ENCODE measurements around the gene RFX5. TPM values are rescaled to one million over a fixed set of nuclear protein-coding genes. Genes with fewer than 3 reads are reported as not detected.

Gene RFX5
- total RNA-seq, 4 donors from 2014 or later: 20.2 to 27.5 (median 22.8) TPM

- TF ChIP-seq CTCF (IDR thresholded peaks at IDR 0.05; ENCODE audit: low read depth): no peak
Measured at GRCh38 chr1:151325231-151325630, 21.8 kb downstream of the RFX5 start.

- TF ChIP-seq CTCF (IDR thresholded peaks at IDR 0.05; ENCODE audit: low read depth): no peak
Measured at GRCh38 chr1:151324390-151324930, 22.6 kb downstream of the RFX5 start.

DNA sequence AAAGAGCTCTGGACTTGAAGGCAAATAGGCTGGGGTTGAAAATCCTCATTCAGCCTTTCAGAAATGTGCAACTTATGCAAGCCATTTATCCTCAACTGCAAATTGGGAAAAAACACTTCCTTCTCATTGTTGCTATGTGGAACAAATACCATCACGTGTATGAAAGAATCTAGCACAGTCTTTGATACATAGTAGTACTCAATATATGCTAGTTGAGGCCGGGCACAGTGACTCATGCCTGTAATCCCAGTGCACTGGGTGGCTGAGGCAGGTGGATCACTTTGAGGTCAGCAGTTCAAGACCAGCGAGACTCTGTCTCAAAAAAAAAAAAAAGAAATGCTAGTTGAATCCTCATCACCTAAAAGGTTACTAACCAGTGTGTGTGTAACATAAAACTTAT is 28.1 kb downstream of the RFX5 start:
- no peak for TF ChIP-seq CTCF (IDR thresholded peaks at IDR 0.05; ENCODE audit: low read depth)

DNA sequence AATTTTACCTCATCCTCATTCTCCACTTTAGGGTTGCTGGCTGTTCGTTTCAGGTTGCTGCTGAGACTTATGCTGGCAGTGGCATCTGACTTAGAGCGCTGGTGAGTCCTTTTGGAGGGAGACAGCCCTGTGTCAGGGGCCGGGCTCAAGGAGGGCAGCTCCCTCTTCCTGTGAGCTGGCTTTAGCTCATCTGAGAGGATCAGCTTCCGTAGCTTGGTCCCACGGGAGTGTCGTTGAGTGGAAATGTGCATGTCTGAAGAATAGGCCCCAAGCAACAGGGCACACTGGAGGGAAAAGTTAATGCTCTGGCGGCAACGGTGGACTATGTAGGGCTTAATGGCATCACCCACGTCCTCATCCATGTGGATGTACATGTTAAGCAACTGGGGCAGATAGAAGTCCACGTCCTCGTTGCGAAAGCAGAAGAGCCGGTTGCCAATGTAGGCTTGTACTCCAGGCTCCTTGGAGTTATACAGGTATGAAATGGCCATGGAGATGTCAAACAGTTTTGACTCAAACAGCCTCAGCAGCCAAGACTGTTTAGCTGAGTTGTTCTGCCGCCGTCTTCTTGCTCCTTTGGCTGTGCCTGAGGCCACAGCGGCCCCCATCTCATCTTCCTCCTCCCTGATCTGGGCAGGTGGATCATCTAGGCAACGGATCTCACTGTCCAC is 31.4 kb downstream of the RFX5 start:
- no peak for TF ChIP-seq CTCF (IDR thresholded peaks at IDR 0.05; ENCODE audit: low read depth)

DNA sequence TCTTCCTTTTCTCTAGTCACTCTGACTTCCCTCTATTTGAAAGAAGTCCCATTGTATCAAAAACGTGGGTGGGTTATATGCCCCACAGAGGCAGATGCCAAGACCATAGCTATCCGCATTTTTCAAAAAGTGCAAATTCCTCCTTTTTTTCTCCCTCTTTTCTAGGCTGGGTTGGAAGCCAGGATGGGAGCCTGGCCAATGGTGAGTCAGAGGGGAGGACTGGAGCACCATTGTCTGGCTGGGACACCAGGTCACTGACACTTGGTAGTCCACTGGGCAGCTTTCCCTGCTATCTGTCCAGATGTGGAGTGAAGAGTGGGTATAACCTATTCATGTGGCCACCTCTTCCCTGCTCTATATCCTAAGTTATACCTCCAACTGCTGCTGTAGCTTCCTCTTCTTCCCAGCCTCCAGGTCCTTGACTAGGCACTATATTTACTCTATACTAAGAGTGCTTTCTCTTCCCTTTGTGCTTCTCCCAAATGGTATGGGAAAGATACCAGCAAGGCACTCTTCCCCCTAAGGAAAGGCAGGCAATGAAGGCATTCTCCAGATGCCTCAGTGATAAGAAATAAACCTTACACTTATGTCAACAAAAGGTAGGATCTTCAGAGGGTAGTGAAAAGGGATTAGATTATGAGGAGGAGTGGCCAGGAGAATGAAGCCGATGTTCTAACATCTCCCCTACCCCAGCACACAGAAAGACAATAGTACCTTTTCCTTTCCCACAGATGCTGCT is 32.7 kb downstream of the RFX5 start:
- TF ChIP-seq CTCF (IDR thresholded peaks at IDR 0.05; ENCODE audit: low read depth): no peak

GRCh38 chr1:151313501-151313900 is 33.6 kb downstream of the RFX5 start:
- no peak for TF ChIP-seq CTCF (IDR thresholded peaks at IDR 0.05; ENCODE audit: low read depth)

DNA sequence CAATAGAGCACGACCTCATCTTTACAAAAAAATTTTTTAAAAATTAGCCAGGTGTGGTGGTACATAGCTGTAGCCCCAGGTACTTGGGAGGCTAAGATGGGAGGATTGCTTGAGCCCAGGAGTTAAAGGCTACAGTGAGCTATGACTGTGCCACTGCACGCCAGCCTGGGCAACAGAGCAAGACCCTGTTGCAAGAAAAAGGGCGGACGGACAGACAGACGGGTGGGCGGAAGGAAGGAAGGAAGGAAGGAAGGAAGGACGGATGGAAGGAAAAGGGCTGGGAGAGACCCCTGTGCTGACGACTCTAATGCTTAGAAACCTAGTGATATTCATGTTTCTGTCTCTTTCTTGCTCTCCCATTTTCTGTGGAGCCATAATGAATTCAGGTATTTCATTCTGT is 34.2 kb downstream of the RFX5 start:
- no peak for TF ChIP-seq CTCF (IDR thresholded peaks at IDR 0.05; ENCODE audit: low read depth)
